ENCODE results near the gene POC1A. TPM values are rescaled to one million over a fixed set of nuclear protein-coding genes. Genes with fewer than 3 reads are reported as not detected.

The POC1A gene
- total and polyA plus RNA-seq, 10 of the 15 experiments (the other 5 are each of a cell fraction or from before 2014, with no cell fraction given) = 8.5 to 49.8 (median 23.5) TPM

GRCh38 chr3:52184690-52185089 lies 30.5 kb upstream of the POC1A start:
- ATAC-seq (no peak), FAIRE-seq (no peak), DNase-seq (ENCODE audit: low read depth, low spot score) (no peak)
- ChIA-PET RAD21 (ENCODE audit: unreplicated experiment) (no interaction called here), POLR2A (no interaction called here), SMC1A (ENCODE audit: uncharacterized antibody, unreplicated experiment) (no interaction called here), CTCF (interaction anchor here (1.0 to 1.4 kb wide), 2 partner anchors 17 to 18 kb away, joined by 3 to 5 read pairs; no protein-coding TSS in a partner anchor)
- Histone ChIP-seq H3K79me2 (ENCODE audit: control insufficient read depth, insufficient read depth, low read length) (no peaks in the 10 kb centered on the region), H2AFZ (ENCODE audit: control insufficient read depth, low read depth, low read length) (no peak overlapping the region), H3K27ac (ENCODE audit: control insufficient read depth, insufficient read depth) (no peak overlapping the region), H3K9ac (ENCODE audit: control insufficient read depth, insufficient read depth, low read length) (no peak overlapping the region), H4K20me1 (ENCODE audit: control insufficient read depth, insufficient read depth) (no peaks in the 10 kb centered on the region), H3K27me3 (replicated peaks in 1 of 2; ENCODE audit: control insufficient read depth in 2 of 2, insufficient read depth in 2 of 2, low read length in 1 of 2) (no peaks in the 10 kb centered on the region), H3K4me2 (ENCODE audit: control insufficient read depth, insufficient read depth) (no peak overlapping the region), H3K4me1 (ENCODE audit: control insufficient read depth, insufficient read depth, low read length) (no peaks in the 10 kb centered on the region), H3K36me3 (ENCODE audit: control insufficient read depth in 2 of 2, insufficient read depth in 2 of 2, low read length in 1 of 2) (no peaks in the 10 kb centered on the region), H3K4me3 (no peak overlapping the region), H3K9me3 (replicated peaks; ENCODE audit: control insufficient read depth, insufficient read depth, low read length) (no peaks in the 10 kb centered on the region)
- intact Hi-C loops (cut with micrococcal nuclease; ENCODE audit: unreplicated experiment) (no loop called here), in situ Hi-C loops (cut with MboI) (no loop called here)
- no TSS peak for BruUV-seq (replicated peaks)
- 56% methylated on average over 8 of the region's 8 CpGs for WGBS (ENCODE audit: insufficient coverage, insufficient replicate concordance, low lambda C conversion rate, missing lambda C conversion rate)
- TF ChIP-seq ZBED1 (IDR thresholded peaks at IDR 0.05; ENCODE audit: borderline replicate concordance) = no peak
- TF ChIP-seq CTCF (IDR thresholded peaks at IDR 0.05 in 2 of 3, conservative IDR thresholded peaks at IDR 0.05 in 1 of 3; ENCODE audit: control insufficient read depth in 2 of 3, extremely low read depth in 1 of 3, insufficient read depth in 1 of 3, low read depth in 3 of 3, low read length in 3 of 3) = no peak
- no peak for TF ChIP-seq LARP7 (IDR thresholded peaks at IDR 0.05)
- TF ChIP-seq NFYA (IDR thresholded peaks at IDR 0.05; ENCODE audit: borderline replicate concordance, low read depth, low read length) = no peak
- no peak for TF ChIP-seq SUZ12 (IDR thresholded peaks at IDR 0.05; ENCODE audit: unreplicated experiment)
- TF ChIP-seq NR2C1 (IDR thresholded peaks at IDR 0.05) = no peak
- no peak for TF ChIP-seq IRF5 (IDR thresholded peaks at IDR 0.05; ENCODE audit: borderline replicate concordance)
- TF ChIP-seq SPI1 (IDR thresholded peaks at IDR 0.05; ENCODE audit: borderline replicate concordance, insufficient read depth, low read depth, low read length) = no peak
- TF ChIP-seq BRCA1 (IDR thresholded peaks at IDR 0.05; ENCODE audit: low read depth, low read length) = no peak
- no peak for TF ChIP-seq YBX1 (IDR thresholded peaks at IDR 0.05)
- TF ChIP-seq ZNF207 (IDR thresholded peaks at IDR 0.05; ENCODE audit: borderline replicate concordance) = no peak
- no peak for TF ChIP-seq RBBP5 (conservative IDR thresholded peaks at IDR 0.05)
- no peak for TF ChIP-seq NFIC (IDR thresholded peaks at IDR 0.05; ENCODE audit: low read depth, low read length)
- TF ChIP-seq SKIL (IDR thresholded peaks at IDR 0.05; ENCODE audit: low read depth, poor library complexity, severe bottlenecking) = no peak
- TF ChIP-seq CREM (IDR thresholded peaks at IDR 0.05; ENCODE audit: low read depth) = no peak
- no peak for TF ChIP-seq SMC3 (IDR thresholded peaks at IDR 0.05; ENCODE audit: borderline replicate concordance, low read length)
- TF ChIP-seq CHD1 (IDR thresholded peaks at IDR 0.05; ENCODE audit: low read depth, low read length) = no peak
- TF ChIP-seq ATF7 (IDR thresholded peaks at IDR 0.05; ENCODE audit: low read depth) = no peak
- no peak for TF ChIP-seq ZNF24 (IDR thresholded peaks at IDR 0.05)
- TF ChIP-seq BMI1 (IDR thresholded peaks at IDR 0.05; ENCODE audit: borderline replicate concordance) = no peak

Measured in GM12878 (cell line).